Dendritic cell treated with granulocyte-macrophage colony-stimulating factor and Interleukin-4, amounts not matched to agents 40 ng/mL and 50 ng/mL, for 4 days (primary cell): Measurements from ENCODE around the gene RNU1-1.
"Not testable (repeated sequence)": the region's sequence is repeated elsewhere in the genome, so short reads cannot be mapped to it uniquely, and the experiment has no call there.

Experiments used
- H3K27ac Mint-ChIP-seq: one replicate; pipeline ENCODE4 v1.8.0; 2022; ENCODE audit warnings: mild to moderate bottlenecking, mixed read lengths
- H3K27me3 Mint-ChIP-seq: one replicate; pipeline ENCODE4 v1.8.0; 2022; ENCODE audit warnings: mild to moderate bottlenecking, mixed read lengths
- H3K36me3 Mint-ChIP-seq: one replicate; pipeline ENCODE4 v1.8.0; 2022; ENCODE audit warnings: low read depth, mixed read lengths
- H3K4me1 Mint-ChIP-seq: one replicate; pipeline ENCODE4 v1.8.0; 2022; ENCODE audit warnings: low read depth, mixed read lengths
- H3K4me3 Mint-ChIP-seq: one replicate; pipeline ENCODE4 v1.8.0; 2022; ENCODE audit warnings: mild to moderate bottlenecking, moderate library complexity, mixed read lengths
- H3K9me3 Mint-ChIP-seq: one replicate; pipeline ENCODE4 v1.8.0; 2022; ENCODE audit warnings: mixed read lengths
- intact Hi-C: fragments of 100-400 bp; cut with micrococcal nuclease; formaldehyde crosslinking; loops from one replicate; pipeline ENCODE4 v1.15.0; 2022

Gene RNU1-1

GRCh38 chr1:16535487-16535886 lies 21.4 kb upstream of the RNU1-1 start:
- H3K36me3 Mint-ChIP-seq, H3K9me3 Mint-ChIP-seq, intact Hi-C loops, H3K4me3 Mint-ChIP-seq, H3K27ac Mint-ChIP-seq: not testable (repeated sequence)
- Mint-ChIP-seq H3K27me3 (peaks cover 50% of the 10 kb centered on the region), H3K4me1 (peaks cover 18% of the 10 kb centered on the region)

- peaks cover 50% of the 10 kb centered on the region for H3K27me3 Mint-ChIP-seq
- peaks cover 14% of the 10 kb centered on the region for H3K4me1 Mint-ChIP-seq
- H3K36me3 Mint-ChIP-seq, H3K4me3 Mint-ChIP-seq, H3K27ac Mint-ChIP-seq, H3K9me3 Mint-ChIP-seq, intact Hi-C loops: not testable (repeated sequence)
Measured at GRCh38 chr1:16534829-16535456, 20.9 kb upstream of the RNU1-1 start.

- H3K36me3 Mint-ChIP-seq, intact Hi-C loops, H3K27ac Mint-ChIP-seq, H3K9me3 Mint-ChIP-seq: not testable (repeated sequence)
- Mint-ChIP-seq H3K27me3 (peaks cover 53% of the 10 kb centered on the region), H3K4me3 (peak overlapping the region; percentile 30), H3K4me1 (peaks cover 14% of the 10 kb centered on the region)
Measured at GRCh38 chr1:16534239-16534828, 20.2 kb upstream of the RNU1-1 start.

GRCh38 chr1:16532235-16532991 lies 18.3 kb upstream of the RNU1-1 start:
- H3K9me3 Mint-ChIP-seq, H3K4me3 Mint-ChIP-seq, H3K4me1 Mint-ChIP-seq, H3K36me3 Mint-ChIP-seq, intact Hi-C loops, H3K27ac Mint-ChIP-seq: not testable (repeated sequence)
- H3K27me3 Mint-ChIP-seq: peaks cover 54% of the 10 kb centered on the region

GRCh38 chr1:16528338-16528737 lies 14.3 kb upstream of the RNU1-1 start:
- H3K27ac Mint-ChIP-seq, H3K9me3 Mint-ChIP-seq, intact Hi-C loops, H3K36me3 Mint-ChIP-seq, H3K4me1 Mint-ChIP-seq, H3K4me3 Mint-ChIP-seq: not testable (repeated sequence)
- peaks cover 30% of the 10 kb centered on the region for H3K27me3 Mint-ChIP-seq

- not testable (repeated sequence) for H3K36me3 Mint-ChIP-seq, H3K9me3 Mint-ChIP-seq
- peaks cover 21% of the 10 kb centered on the region for H3K27me3 Mint-ChIP-seq
Measured at GRCh38 chr1:16525769-16526168, 11.7 kb upstream of the RNU1-1 start.

GRCh38 chr1:16521679-16522078 lies 7.6 kb upstream of the RNU1-1 start:
- intact Hi-C loops: not testable (repeated sequence)

More at GRCh38 chr1:16525769-16526168, 11.7 kb upstream of the RNU1-1 start:
- intact Hi-C loops, H3K27ac Mint-ChIP-seq, H3K4me1 Mint-ChIP-seq, H3K4me3 Mint-ChIP-seq: not testable (repeated sequence)

GRCh38 chr1:16521288-16521583 lies 7.2 kb upstream of the RNU1-1 start:
- Mint-ChIP-seq H3K27me3 (peaks cover 51% of the 10 kb centered on the region), H3K36me3 (no peaks in the 10 kb centered on the region), H3K4me3 (no peak overlapping the region), H3K4me1 (peaks cover 14% of the 10 kb centered on the region), H3K27ac (peak overlapping the region; percentile 30), H3K9me3 (no peaks in the 10 kb centered on the region)
- intact Hi-C loops: no loop called here

More at GRCh38 chr1:16521679-16522078, 7.6 kb upstream of the RNU1-1 start:
- Mint-ChIP-seq H3K27me3 (peaks cover 51% of the 10 kb centered on the region), H3K4me1 (peaks cover 14% of the 10 kb centered on the region)
- H3K27ac Mint-ChIP-seq, H3K4me3 Mint-ChIP-seq, H3K9me3 Mint-ChIP-seq, H3K36me3 Mint-ChIP-seq: not testable (repeated sequence)

- peaks cover 48% of the 10 kb centered on the region for H3K27me3 Mint-ChIP-seq
- H3K27ac Mint-ChIP-seq: peak overlapping the region; percentile 30
- H3K4me3 Mint-ChIP-seq: peak overlapping the region; percentile 41
- H3K36me3 Mint-ChIP-seq, H3K9me3 Mint-ChIP-seq, intact Hi-C loops: not testable (repeated sequence)
- H3K4me1 Mint-ChIP-seq: peaks cover 14% of the 10 kb centered on the region
Measured at GRCh38 chr1:16520435-16521287, 6.6 kb upstream of the RNU1-1 start.

- intact Hi-C loops, H3K36me3 Mint-ChIP-seq, H3K27ac Mint-ChIP-seq, H3K4me3 Mint-ChIP-seq, H3K9me3 Mint-ChIP-seq: not testable (repeated sequence)
- H3K4me1 Mint-ChIP-seq: peaks cover 14% of the 10 kb centered on the region
- H3K27me3 Mint-ChIP-seq: peaks cover 46% of the 10 kb centered on the region
Measured at GRCh38 chr1:16519255-16519951, 5.3 kb upstream of the RNU1-1 start.

GRCh38 chr1:16518913-16519254 lies 4.8 kb upstream of the RNU1-1 start:
- peaks cover 14% of the 10 kb centered on the region for H3K4me1 Mint-ChIP-seq
- H3K4me3 Mint-ChIP-seq, H3K36me3 Mint-ChIP-seq, intact Hi-C loops, H3K27ac Mint-ChIP-seq, H3K9me3 Mint-ChIP-seq: not testable (repeated sequence)
- H3K27me3 Mint-ChIP-seq: peaks cover 46% of the 10 kb centered on the region

GRCh38 chr1:16516694-16517410 lies 2.8 kb upstream of the RNU1-1 start:
- H3K9me3 Mint-ChIP-seq, H3K27ac Mint-ChIP-seq, H3K4me3 Mint-ChIP-seq, H3K36me3 Mint-ChIP-seq, intact Hi-C loops: not testable (repeated sequence)
- peaks cover 40% of the 10 kb centered on the region for H3K27me3 Mint-ChIP-seq
- H3K4me1 Mint-ChIP-seq: peaks cover 14% of the 10 kb centered on the region

- H3K9me3 Mint-ChIP-seq, H3K4me3 Mint-ChIP-seq, H3K27ac Mint-ChIP-seq, H3K36me3 Mint-ChIP-seq, intact Hi-C loops, H3K4me1 Mint-ChIP-seq: not testable (repeated sequence)
- peaks cover 13% of the 10 kb centered on the region for H3K27me3 Mint-ChIP-seq
Measured at GRCh38 chr1:16513412-16514106, 526 bp downstream of the RNU1-1 start.
